Endodermal cell (in vitro differentiated cells): Measurements from ENCODE around the gene DNM1. TPM values are rescaled to one million over a fixed set of nuclear protein-coding genes. Genes with fewer than 3 reads are reported as not detected.

ENCODE experiments used
- DNase-seq: peaks from one replicate; pipeline ENCODE4 v3.0.0-alpha.2; 2017
- H3K27ac ChIP-seq: 2 replicates; pipeline ENCODE4 v1.5.1; 2013; ENCODE audit warnings: mild to moderate bottlenecking, low read depth, low read length, moderate library complexity
- H3K27me3 ChIP-seq: 2 replicates; pipeline ENCODE4 v1.6.1; 2013; ENCODE audit warnings: mild to moderate bottlenecking, low read length, moderate library complexity; ENCODE audit not compliant: insufficient read depth, control insufficient read depth, poor library complexity, severe bottlenecking
- H3K36me3 ChIP-seq: 2 replicates; pipeline ENCODE4 v1.7.0; 2013; ENCODE audit warnings: mild to moderate bottlenecking, low read length, moderate library complexity; ENCODE audit not compliant: control insufficient read depth, insufficient read depth
- H3K4me1 ChIP-seq: one replicate; pipeline ENCODE4 v1.7.0; 2013; ENCODE audit warnings: low read length; ENCODE audit not compliant: control insufficient read depth, insufficient read depth
- H3K4me3 ChIP-seq: 2 replicates; pipeline ENCODE4 v1.5.1; 2013; ENCODE audit warnings: mild to moderate bottlenecking, low read length, moderate library complexity
- H3K9ac ChIP-seq: 2 replicates; pipeline ENCODE4 v1.6.1; 2013; ENCODE audit warnings: mild to moderate bottlenecking, low read length, moderate library complexity; ENCODE audit not compliant: poor library complexity, severe bottlenecking; ENCODE audit errors: extremely low read depth
- H3K9me3 ChIP-seq: 2 replicates; pipeline ENCODE4 v1.6.1; 2013; ENCODE audit warnings: mild to moderate bottlenecking, low read length, moderate library complexity; ENCODE audit not compliant: control insufficient read depth
- H3K27ac Mint-ChIP-seq: 2 replicates; pipeline ENCODE4 v1.8.0; 2020; ENCODE audit warnings: mixed read lengths
- H3K27me3 Mint-ChIP-seq: 2 replicates; pipeline ENCODE4 v1.8.0; 2021; ENCODE audit warnings: mild to moderate bottlenecking, mixed read lengths; ENCODE audit not compliant: insufficient read depth
- H3K36me3 Mint-ChIP-seq: 2 replicates; pipeline ENCODE4 v1.8.0; 2020; ENCODE audit warnings: low read depth, mixed read lengths
- H3K4me1 Mint-ChIP-seq: 2 replicates; pipeline ENCODE4 v1.8.0; 2020; ENCODE audit warnings: mixed read lengths
- H3K4me3 Mint-ChIP-seq: 2 replicates; pipeline ENCODE4 v1.8.0; 2020; ENCODE audit warnings: mild to moderate bottlenecking, moderate library complexity, mixed read lengths
- H3K9me3 Mint-ChIP-seq: 2 replicates; pipeline ENCODE4 v1.8.0; 2020; ENCODE audit warnings: mild to moderate bottlenecking, mixed read lengths
- WGBS, 2 experiments: methylation state at CpG; one replicate each; pipeline versions ENCODE4 v1.1.5 to v1.1.7; 2013; ENCODE audit warnings: missing lambda C conversion rate in 2 of 2, mixed read lengths in 1 of 2; ENCODE audit not compliant: insufficient coverage in 1 of 2, insufficient read length in 1 of 2; 5-methylcytosine and 5-hydroxymethylcytosine counted together
- total RNA-seq, 2 donors: library from RNA; stranded (reverse); fragmentation: NEBNext Ultra II Directional in 1 of 2; extraction: Animal tissue kit (Norgen Biotek cat#: 25700) in 1 of 2; gene quantifications; 2 replicates in 1 of 2; 3 replicates in 1 of 2; pipeline ENCODE4 v1.2.1, GENCODE V29; 2021
- TF ChIP-seq, protein P1 (sequence below): fragments of 200-600 bp; sonication (generic); conservative IDR thresholded peaks from 2 replicates; pipeline ENCODE4 v1.5.0; 2021; ENCODE audit warnings: antibody characterized with exemption, mild to moderate bottlenecking

DNM1 gene
- total RNA-seq, 2 donors from 2014 or later: 55.8 to 147 TPM

DNA sequence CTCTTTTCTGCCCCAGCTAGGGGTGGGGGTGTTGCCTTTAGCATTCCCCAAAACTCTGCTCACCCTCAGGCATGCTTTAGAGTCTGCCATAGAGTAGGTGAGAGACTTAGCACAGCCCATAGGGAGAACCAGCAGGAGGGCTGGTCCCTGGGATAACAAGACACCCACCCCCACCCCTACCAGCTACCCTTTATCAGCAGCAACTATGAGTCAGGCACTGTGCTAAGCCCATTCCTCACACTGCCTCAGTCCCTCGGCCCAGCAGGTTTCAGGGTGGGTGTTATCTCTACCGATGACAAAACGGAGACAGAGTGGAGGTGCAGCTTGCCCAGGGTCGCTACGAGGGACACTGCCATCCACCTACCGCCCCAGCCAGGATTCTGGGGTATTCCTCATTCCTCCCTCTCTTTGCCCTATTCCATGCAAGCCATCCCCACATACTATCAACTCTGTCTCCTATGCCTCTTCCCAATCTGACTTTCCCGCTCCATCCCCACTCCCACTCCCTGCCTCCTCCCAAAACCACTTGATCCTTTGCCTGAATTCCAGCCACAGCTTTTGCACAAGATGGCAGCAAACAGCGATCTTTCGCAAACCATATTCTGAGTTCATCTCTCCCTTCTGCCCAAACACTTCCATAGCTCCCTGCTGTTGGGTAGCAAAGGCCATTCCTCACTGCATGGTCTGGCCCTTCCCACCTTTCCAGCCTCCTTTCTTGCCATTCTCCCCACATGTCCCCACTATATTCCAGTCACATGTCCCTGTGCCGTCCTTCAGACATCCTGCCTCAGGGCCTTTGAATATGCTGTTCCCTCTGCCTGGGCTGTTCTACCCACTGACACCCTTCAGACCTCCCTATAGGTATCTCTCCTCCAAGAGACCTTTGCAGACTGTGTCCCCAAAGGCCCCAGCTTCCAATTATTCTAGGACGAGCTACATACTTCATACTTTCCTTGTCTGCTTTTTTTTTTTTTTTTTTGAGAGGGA is 16.9 kb upstream of the DNM1 start:
- no peaks in the 10 kb centered on the region for H3K27me3 ChIP-seq
- Mint-ChIP-seq H3K27ac (peak overlapping the region; percentile 31), H3K4me3 (no peak overlapping the region), H3K36me3 (peaks cover 64% of the 10 kb centered on the region), H3K9me3 (peaks cover 1% of the 10 kb centered on the region), H3K4me1 (peaks cover 12% of the 10 kb centered on the region), H3K27me3 (no peaks in the 10 kb centered on the region)
- WGBS, 2 experiments: 84 to 100% methylated on average over 3 to 11 of the region's 11 CpGs
- no peak overlapping the region for H3K9ac ChIP-seq
- H3K36me3 ChIP-seq: peaks cover 56% of the 10 kb centered on the region
- TF ChIP-seq, protein P1, sequence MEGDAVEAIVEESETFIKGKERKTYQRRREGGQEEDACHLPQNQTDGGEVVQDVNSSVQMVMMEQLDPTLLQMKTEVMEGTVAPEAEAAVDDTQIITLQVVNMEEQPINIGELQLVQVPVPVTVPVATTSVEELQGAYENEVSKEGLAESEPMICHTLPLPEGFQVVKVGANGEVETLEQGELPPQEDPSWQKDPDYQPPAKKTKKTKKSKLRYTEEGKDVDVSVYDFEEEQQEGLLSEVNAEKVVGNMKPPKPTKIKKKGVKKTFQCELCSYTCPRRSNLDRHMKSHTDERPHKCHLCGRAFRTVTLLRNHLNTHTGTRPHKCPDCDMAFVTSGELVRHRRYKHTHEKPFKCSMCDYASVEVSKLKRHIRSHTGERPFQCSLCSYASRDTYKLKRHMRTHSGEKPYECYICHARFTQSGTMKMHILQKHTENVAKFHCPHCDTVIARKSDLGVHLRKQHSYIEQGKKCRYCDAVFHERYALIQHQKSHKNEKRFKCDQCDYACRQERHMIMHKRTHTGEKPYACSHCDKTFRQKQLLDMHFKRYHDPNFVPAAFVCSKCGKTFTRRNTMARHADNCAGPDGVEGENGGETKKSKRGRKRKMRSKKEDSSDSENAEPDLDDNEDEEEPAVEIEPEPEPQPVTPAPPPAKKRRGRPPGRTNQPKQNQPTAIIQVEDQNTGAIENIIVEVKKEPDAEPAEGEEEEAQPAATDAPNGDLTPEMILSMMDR: no peak
- no peak overlapping the region for H3K27ac ChIP-seq
- no peaks in the 10 kb centered on the region for H3K9me3 ChIP-seq
- H3K4me1 ChIP-seq: no peaks in the 10 kb centered on the region
- no peak overlapping the region for H3K4me3 ChIP-seq
- peak; percentile 69 for DNase-seq

DNA sequence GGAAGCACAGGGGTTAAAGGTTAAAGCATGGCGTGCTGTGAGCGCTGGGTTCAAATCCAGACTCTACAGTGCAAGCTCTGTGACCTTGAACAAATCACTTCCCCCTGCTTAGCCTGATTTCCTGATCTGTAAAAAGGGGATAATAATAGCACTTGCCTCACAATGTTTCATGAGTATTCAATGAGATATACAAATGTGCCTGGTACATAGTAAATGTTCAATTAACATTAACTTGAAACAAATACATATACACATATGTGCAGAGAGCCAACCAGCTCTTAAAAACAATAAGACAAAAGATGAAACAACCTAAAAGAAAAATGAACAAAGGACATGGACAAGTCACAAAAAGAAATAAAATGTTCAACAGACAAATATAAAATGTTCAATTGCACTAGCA is 15.8 kb upstream of the DNM1 start:
- peaks cover 1% of the 10 kb centered on the region for H3K9me3 Mint-ChIP-seq
- H3K27me3 Mint-ChIP-seq: no peaks in the 10 kb centered on the region
- Histone ChIP-seq H3K36me3 (peaks cover 55% of the 10 kb centered on the region), H3K27ac (no peak overlapping the region), H3K9me3 (no peaks in the 10 kb centered on the region), H3K27me3 (no peaks in the 10 kb centered on the region), H3K4me1 (no peaks in the 10 kb centered on the region), H3K9ac (no peak overlapping the region), H3K4me3 (no peak overlapping the region)
- TF ChIP-seq, protein P1: no peak
- no peak for DNase-seq
- no peak overlapping the region for H3K27ac Mint-ChIP-seq
- WGBS, 2 experiments: 93 to 100% methylated on average over 2 of the region's 2 CpGs
- peaks cover 12% of the 10 kb centered on the region for H3K4me1 Mint-ChIP-seq
- H3K36me3 Mint-ChIP-seq: peaks cover 57% of the 10 kb centered on the region
- no peak overlapping the region for H3K4me3 Mint-ChIP-seq

DNA sequence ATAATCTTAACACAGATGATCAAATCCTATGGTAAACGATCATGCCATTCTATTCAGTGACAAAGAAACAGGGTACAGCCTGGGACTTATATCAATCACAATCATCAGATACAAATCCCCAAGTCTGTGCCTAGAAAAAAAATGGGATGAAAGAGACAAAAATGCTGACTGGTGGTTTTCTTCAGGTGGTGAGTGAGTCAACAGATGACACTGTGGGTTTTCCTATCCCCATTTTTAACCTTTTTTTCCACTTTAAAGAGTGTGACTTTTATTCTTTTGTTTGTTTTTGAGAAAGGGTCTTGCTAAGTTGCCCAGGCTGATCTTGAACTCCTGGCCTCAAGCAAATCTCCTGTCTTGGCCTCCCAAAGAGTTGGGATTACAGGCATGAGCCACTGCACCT is 15.0 kb upstream of the DNM1 start:
- H3K4me1 Mint-ChIP-seq: peaks cover 12% of the 10 kb centered on the region
- peaks cover 46% of the 10 kb centered on the region for H3K36me3 ChIP-seq
- H3K4me1 ChIP-seq: no peaks in the 10 kb centered on the region
- no peaks in the 10 kb centered on the region for H3K27me3 ChIP-seq
- DNase-seq: no peak
- no peaks in the 10 kb centered on the region for H3K9me3 ChIP-seq
- no peaks in the 10 kb centered on the region for H3K9me3 Mint-ChIP-seq
- 93% methylated on average over 1 of the region's 1 CpG; no CpG with 5 or more reads in 1 of the 2 experiments for WGBS, 2 experiments
- no peak overlapping the region for H3K27ac Mint-ChIP-seq
- TF ChIP-seq, protein P1: no peak
- H3K27ac ChIP-seq: no peak overlapping the region
- peaks cover 48% of the 10 kb centered on the region for H3K36me3 Mint-ChIP-seq
- no peak overlapping the region for H3K9ac ChIP-seq
- H3K4me3 Mint-ChIP-seq: no peak overlapping the region
- H3K27me3 Mint-ChIP-seq: no peaks in the 10 kb centered on the region
- H3K4me3 ChIP-seq: no peak overlapping the region
